Activated CD4-positive, CD25-positive, alpha-beta regulatory T cell treated with anti-CD3 and anti-CD28 coated beads, Interleukin-2, amount 50 U/mL, for 72 hours (primary cell): ENCODE data around the gene GAB2.
A peak's percentile ranks its signal among the peaks of the same experiment; 100 is the strongest.

ENCODE experiments used
- DNase-seq: peaks from one replicate; pipeline ENCODE4 v3.0.0; 2021

Gene GAB2

GRCh38 chr11:78426845-78427244 lies 9.2 kb upstream of the GAB2 start:
- no peak for DNase-seq

- no peak for DNase-seq
These were observed 7.9 kb upstream of the GAB2 start for GRCh38 chr11:78425399-78426070.

- no peak for DNase-seq
These were observed 7.0 kb upstream of the GAB2 start for GRCh38 chr11:78424334-78425270.

GRCh38 chr11:78423241-78423640 lies 5.6 kb upstream of the GAB2 start:
- DNase-seq: no peak

GRCh38 chr11:78420796-78421209 lies 3.2 kb upstream of the GAB2 start:
- peak; percentile 36 for DNase-seq

- peak; percentile 42 for DNase-seq
These were observed 2.7 kb upstream of the GAB2 start for GRCh38 chr11:78420255-78420764.

GRCh38 chr11:78419327-78419726 lies 1.7 kb upstream of the GAB2 start:
- no peak for DNase-seq

- DNase-seq: no peak
These were observed 1.1 kb upstream of the GAB2 start for GRCh38 chr11:78418584-78419211.

GRCh38 chr11:78417888-78418583 lies 416 bp upstream of the GAB2 start:
- DNase-seq: peak; percentile 72

- peak; percentile 68 for DNase-seq
These were observed 1.1 kb downstream of the GAB2 start for GRCh38 chr11:78416285-78417174.

- DNase-seq: no peak
These were observed 2.3 kb downstream of the GAB2 start for GRCh38 chr11:78415338-78415737.

GRCh38 chr11:78414321-78415051 lies 3.1 kb downstream of the GAB2 start:
- no peak for DNase-seq

GRCh38 chr11:78408619-78409018 lies 9.0 kb downstream of the GAB2 start:
- no peak for DNase-seq

- no peak for DNase-seq
These were observed 10.9 kb downstream of the GAB2 start for GRCh38 chr11:78406568-78407196.

GRCh38 chr11:78405805-78406204 lies 11.8 kb downstream of the GAB2 start:
- DNase-seq: no peak

GRCh38 chr11:78403781-78404180 lies 13.8 kb downstream of the GAB2 start:
- DNase-seq: no peak

GRCh38 chr11:78402847-78403246 lies 14.8 kb downstream of the GAB2 start:
- no peak for DNase-seq

GRCh38 chr11:78400702-78401101 lies 16.9 kb downstream of the GAB2 start:
- no peak for DNase-seq

GRCh38 chr11:78400116-78400515 lies 17.5 kb downstream of the GAB2 start:
- DNase-seq: no peak

GRCh38 chr11:78399136-78399535 lies 18.5 kb downstream of the GAB2 start:
- DNase-seq: no peak

GRCh38 chr11:78398715-78399114 lies 18.9 kb downstream of the GAB2 start:
- DNase-seq: no peak
